Smooth muscle cell (in vitro differentiated cells): Measurements from ENCODE around the gene PAF1. TPM values are rescaled to one million over a fixed set of nuclear protein-coding genes. Genes with fewer than 3 reads are reported as not detected.

Source experiments
- DNase-seq: peaks from one replicate; lab custom pipeline; 2025; ENCODE audit not compliant: unreplicated experiment; lab: John Stamatoyannopoulos, UW
- H2AFZ ChIP-seq: fragments of 200-600 bp; sonication (generic); 2 replicates; pipeline ENCODE4 v1.6.0; 2016; ENCODE audit warnings: antibody characterized with exemption, low read depth, mild to moderate bottlenecking
- H3F3A ChIP-seq: fragments of 200-600 bp; sonication (generic); 2 replicates; pipeline ENCODE4 v1.6.0; 2017; ENCODE audit warnings: antibody characterized with exemption, low read depth
- H3K27ac ChIP-seq: fragments of 200-600 bp; sonication (generic); 2 replicates; pipeline ENCODE4 v1.5.1; 2016; ENCODE audit warnings: low read depth, mild to moderate bottlenecking
- H3K27me3 ChIP-seq: fragments of 200-600 bp; sonication (generic); 2 replicates; pipeline ENCODE4 v1.6.1; 2016; ENCODE audit warnings: low read depth, mild to moderate bottlenecking
- H3K36me3 ChIP-seq: fragments of 200-600 bp; sonication (generic); 2 replicates; pipeline ENCODE4 v1.5.1; 2016; ENCODE audit warnings: low read depth
- H3K4me1 ChIP-seq: fragments of 200-600 bp; sonication (generic); 2 replicates; pipeline ENCODE4 v1.5.1; 2016; ENCODE audit warnings: low read depth
- H3K4me2 ChIP-seq: fragments of 200-600 bp; sonication (generic); 2 replicates; pipeline ENCODE4 v1.6.0; 2016; ENCODE audit warnings: mild to moderate bottlenecking
- H3K4me3 ChIP-seq: fragments of 200-600 bp; sonication (generic); 2 replicates; pipeline ENCODE4 v1.5.1; 2016; ENCODE audit warnings: mild to moderate bottlenecking
- H3K79me2 ChIP-seq: fragments of 200-600 bp; sonication (generic); 2 replicates; pipeline ENCODE4 v1.6.0; 2016; ENCODE audit warnings: low read depth, mild to moderate bottlenecking
- H3K9ac ChIP-seq: fragments of 200-600 bp; sonication (generic); 2 replicates; pipeline ENCODE4 v1.6.0; 2016; ENCODE audit warnings: low read depth
- H3K9me3 ChIP-seq: fragments of 200-600 bp; sonication (generic); replicated peaks from 2 replicates; pipeline ENCODE4 v1.5.1; 2016; ENCODE audit warnings: low read depth
- H4K20me1 ChIP-seq: fragments of 200-600 bp; sonication (generic); 2 replicates; pipeline ENCODE4 v1.6.0; 2016; ENCODE audit warnings: low read depth
- WGBS: methylation state at CpG from one replicate; pipeline ENCODE4 v1.1.7; 2016; ENCODE audit warnings: low lambda C conversion rate; 5-methylcytosine and 5-hydroxymethylcytosine counted together
- polyA plus RNA-seq: library from polyadenylated mRNA; unstranded; fragments of >200 nt; fragmentation: Nextera tagmentation; extraction: Ambion mirVana; gene quantifications from 2 replicates; pipeline ENCODE4 v1.2.1, GENCODE V29; 2016
- total RNA-seq: library from RNA; depleted of rRNA; stranded (reverse); fragments of >200 nt; gene quantifications from 2 replicates; pipeline ENCODE4 v1.2.3, GENCODE V29; 2014
- TF ChIP-seq, protein P1 (sequence below): fragments of 200-600 bp; sonication (generic); IDR thresholded peaks from 2 replicates; pipeline ENCODE4 v1.5.1; 2017; ENCODE audit warnings: borderline replicate concordance, mild to moderate bottlenecking, antibody characterized with exemption; ENCODE audit not compliant: insufficient read depth, poor library complexity, severe bottlenecking

PAF1 gene
- total and polyA plus RNA-seq, 2 experiments from 2014 or later: 27.8 to 42.7 TPM

DNA sequence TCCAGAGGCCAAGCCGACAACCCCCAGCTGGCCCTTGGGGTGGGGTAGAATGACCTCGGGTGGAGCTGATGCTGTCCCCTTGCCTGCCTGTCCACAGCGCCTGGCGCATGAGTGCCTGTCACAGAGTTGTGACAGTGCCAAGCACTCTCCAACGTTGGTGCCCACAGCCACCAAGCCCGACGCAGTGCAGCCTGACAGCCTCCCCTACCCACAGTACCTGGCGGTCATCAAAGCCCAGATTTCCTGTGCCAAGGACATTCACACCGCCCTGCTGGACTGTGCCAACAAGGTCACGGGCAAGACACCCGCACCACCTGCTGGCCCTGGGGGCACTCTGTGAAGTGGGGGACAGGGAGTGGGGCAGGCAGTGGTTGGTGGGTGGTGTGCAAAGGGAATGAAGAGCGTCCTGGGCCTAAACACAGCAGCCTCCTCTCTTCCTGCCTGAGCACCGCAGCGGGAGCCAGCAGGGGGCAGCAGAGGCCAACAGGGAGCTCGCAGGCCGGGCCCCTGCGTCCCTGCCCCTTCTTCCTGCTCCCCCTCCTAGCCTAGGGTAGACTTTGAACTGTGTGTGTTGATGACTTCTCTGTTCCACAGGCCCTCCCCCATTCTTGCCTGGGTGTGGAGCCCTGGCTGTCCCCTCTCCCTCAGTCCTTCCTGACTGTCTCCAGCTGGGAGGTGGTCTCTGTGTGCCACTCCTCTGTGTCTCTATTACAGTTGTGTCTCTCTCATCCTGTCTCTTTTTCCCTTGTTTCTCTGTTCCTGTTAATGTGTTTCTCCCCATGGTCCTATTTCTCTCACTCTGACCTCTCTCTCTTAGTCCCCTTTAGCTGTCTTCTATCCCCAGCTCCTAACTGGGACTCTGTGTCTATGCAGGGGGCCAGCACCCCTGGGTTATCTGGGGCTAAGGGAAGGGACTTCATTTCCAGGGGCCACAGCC, 6.7 kb upstream of the PAF1 start:
- H3K27ac ChIP-seq: peak overlapping the region; percentile 89
- TF ChIP-seq, protein P1, sequence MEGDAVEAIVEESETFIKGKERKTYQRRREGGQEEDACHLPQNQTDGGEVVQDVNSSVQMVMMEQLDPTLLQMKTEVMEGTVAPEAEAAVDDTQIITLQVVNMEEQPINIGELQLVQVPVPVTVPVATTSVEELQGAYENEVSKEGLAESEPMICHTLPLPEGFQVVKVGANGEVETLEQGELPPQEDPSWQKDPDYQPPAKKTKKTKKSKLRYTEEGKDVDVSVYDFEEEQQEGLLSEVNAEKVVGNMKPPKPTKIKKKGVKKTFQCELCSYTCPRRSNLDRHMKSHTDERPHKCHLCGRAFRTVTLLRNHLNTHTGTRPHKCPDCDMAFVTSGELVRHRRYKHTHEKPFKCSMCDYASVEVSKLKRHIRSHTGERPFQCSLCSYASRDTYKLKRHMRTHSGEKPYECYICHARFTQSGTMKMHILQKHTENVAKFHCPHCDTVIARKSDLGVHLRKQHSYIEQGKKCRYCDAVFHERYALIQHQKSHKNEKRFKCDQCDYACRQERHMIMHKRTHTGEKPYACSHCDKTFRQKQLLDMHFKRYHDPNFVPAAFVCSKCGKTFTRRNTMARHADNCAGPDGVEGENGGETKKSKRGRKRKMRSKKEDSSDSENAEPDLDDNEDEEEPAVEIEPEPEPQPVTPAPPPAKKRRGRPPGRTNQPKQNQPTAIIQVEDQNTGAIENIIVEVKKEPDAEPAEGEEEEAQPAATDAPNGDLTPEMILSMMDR: peak; percentile 92
- 46% methylated on average over 17 of the region's 17 CpGs for WGBS
- H3K9me3 ChIP-seq: no peaks in the 10 kb centered on the region
- no peaks in the 10 kb centered on the region for H3K27me3 ChIP-seq
- H3K79me2 ChIP-seq: peaks cover 15% of the 10 kb centered on the region
- H3K4me2 ChIP-seq: peak overlapping the region; percentile 9
- peaks cover 8% of the 10 kb centered on the region for H3K4me1 ChIP-seq
- H3K36me3 ChIP-seq: no peaks in the 10 kb centered on the region
- no peaks in the 10 kb centered on the region for H4K20me1 ChIP-seq
- H3K4me3 ChIP-seq: no peak overlapping the region
- peaks cover 20% of the 10 kb centered on the region for H3F3A ChIP-seq
- H3K9ac ChIP-seq: peak overlapping the region; percentile 63
- H2AFZ ChIP-seq: no peak overlapping the region
- peak; percentile 53 for DNase-seq

DNA sequence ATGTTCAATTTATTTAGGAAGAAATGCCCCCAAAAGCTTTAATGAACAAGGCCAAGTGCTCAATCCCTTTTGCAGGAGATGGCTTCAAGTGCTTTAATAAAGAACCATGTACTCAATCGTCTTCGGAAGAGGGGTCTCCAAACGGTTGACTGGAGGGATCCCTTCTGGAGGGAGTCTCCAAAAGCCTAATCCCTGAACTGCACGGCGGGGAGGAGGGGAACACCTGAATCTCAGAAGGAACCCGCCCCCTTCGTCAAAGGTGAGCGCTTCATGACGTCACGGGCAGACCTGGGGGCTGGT, 505 bp downstream of the PAF1 start:
- no peak for DNase-seq
- Histone ChIP-seq H3F3A (peaks cover 13% of the 10 kb centered on the region), H3K27me3 (no peaks in the 10 kb centered on the region), H4K20me1 (no peaks in the 10 kb centered on the region), H3K79me2 (peaks cover 35% of the 10 kb centered on the region), H3K9ac (peak overlapping the region; percentile 95), H2AFZ (no peak overlapping the region), H3K4me2 (peak overlapping the region; percentile 85), H3K4me3 (peak overlapping the region; percentile 80), H3K36me3 (peaks cover 3% of the 10 kb centered on the region), H3K27ac (peak overlapping the region; percentile 93), H3K4me1 (peaks cover 13% of the 10 kb centered on the region), H3K9me3 (no peaks in the 10 kb centered on the region)
- WGBS: 2% methylated on average over 10 of the region's 10 CpGs
- TF ChIP-seq, protein P1: no peak

DNA sequence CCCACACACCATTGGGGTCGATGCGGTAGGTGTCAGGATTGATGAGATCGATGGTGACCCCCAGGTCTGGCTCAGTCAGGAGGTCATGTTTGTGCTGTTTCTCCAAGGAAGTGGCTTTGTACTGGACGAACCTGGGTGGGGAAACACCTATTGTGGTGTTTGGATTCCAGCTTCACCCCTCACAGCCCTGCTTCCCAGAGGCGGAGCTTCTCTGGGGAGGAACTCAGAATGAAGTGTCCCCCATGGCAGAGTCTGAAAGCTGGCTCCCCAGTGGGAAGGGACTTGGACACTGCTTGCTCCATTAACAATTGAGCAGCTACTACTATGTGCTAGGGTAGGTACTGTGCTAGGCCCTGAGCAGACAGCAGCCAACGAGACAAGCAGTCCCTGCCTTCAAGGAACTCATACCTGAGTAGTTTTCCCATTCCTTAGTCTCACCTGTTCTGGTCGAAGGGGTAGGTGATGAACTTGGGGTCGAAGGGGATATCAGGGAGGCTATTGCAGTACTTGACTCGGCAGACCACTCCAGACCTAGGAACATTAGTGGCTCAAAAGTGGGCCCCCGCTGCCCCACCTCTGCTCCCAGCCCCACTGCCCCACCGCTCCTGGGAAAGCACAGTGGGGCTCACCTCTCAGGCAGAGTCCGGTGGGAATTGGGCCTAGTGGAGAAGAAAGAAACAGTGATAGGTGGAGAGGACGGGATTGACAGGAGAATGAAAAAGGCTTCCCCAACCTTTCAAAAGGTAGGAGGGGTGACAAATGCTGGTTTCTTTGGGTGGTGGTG, 1.1 kb downstream of the PAF1 start:
- TF ChIP-seq, protein P1: no peak
- Histone ChIP-seq H4K20me1 (no peaks in the 10 kb centered on the region), H3K4me2 (peak overlapping the region; percentile 85), H3K4me1 (peaks cover 13% of the 10 kb centered on the region), H3F3A (peaks cover 13% of the 10 kb centered on the region), H3K79me2 (peaks cover 35% of the 10 kb centered on the region), H3K4me3 (peak overlapping the region; percentile 80), H3K9ac (peak overlapping the region; percentile 95), H3K36me3 (peaks cover 3% of the 10 kb centered on the region), H3K9me3 (no peaks in the 10 kb centered on the region), H3K27me3 (no peaks in the 10 kb centered on the region), H3K27ac (peak overlapping the region; percentile 93), H2AFZ (no peak overlapping the region)
- 82% methylated on average over 12 of the region's 13 CpGs for WGBS
- DNase-seq: no peak
